Stomach (tissue), 9 donors: ENCODE data around the gene ARL16. TPM values are rescaled to one million over a fixed set of nuclear protein-coding genes. Genes with fewer than 3 reads are reported as not detected.

Source experiments
- DNase-seq, 2 donors: peaks; one replicate each; pipeline versions ENCODE4 v3.0.0 to v3.0.0-alpha.2; 2013 to 2019
- H3K27ac ChIP-seq, 5 donors: fragments of 200-600 bp in 4 of 5; sonication (generic) in 4 of 5; one replicate each; pipeline ENCODE4 v1.5.1; 2013 to 2019; ENCODE audit warnings: mild to moderate bottlenecking in 1 of 5, moderate library complexity in 1 of 5
- H3K27me3 ChIP-seq, 3 donors: fragments of 200-600 bp; sonication (generic); one replicate each; pipeline ENCODE4 v1.5.1; 2017 to 2019; ENCODE audit warnings: mixed run types in 1 of 3
- H3K36me3 ChIP-seq, 4 donors: fragments of 200-600 bp; sonication (generic); 1 replicate in 3 of 4; 2 replicates in 1 of 4; pipeline ENCODE4 v1.5.1; 2016 to 2019
- H3K4me1 ChIP-seq, 4 donors: fragments of 200-600 bp; sonication (generic); one replicate each; pipeline ENCODE4 v1.5.1; 2016 to 2019
- H3K4me3 ChIP-seq, 4 donors: fragments of 200-600 bp; sonication (generic) in 3 of 4; one replicate each; pipeline ENCODE4 v1.5.1; 2016 to 2019; ENCODE audit warnings: mild to moderate bottlenecking in 1 of 4
- H3K9me3 ChIP-seq, 4 donors: fragments of 200-600 bp; sonication (generic); one replicate each; pipeline ENCODE4 v1.5.1; 2016 to 2019
- EP300 ChIP-seq: sonication (generic); formaldehyde crosslinking; IDR thresholded peaks from one replicate; pipeline ENCODE4 v1.6.1; 2017; ENCODE audit warnings: antibody characterized with exemption
- POLR2A ChIP-seq, 4 donors: fragments of 450-650 bp; IDR thresholded peaks; one replicate each; pipeline ENCODE4 v1.6.1; 2016; ENCODE audit warnings: antibody characterized with exemption in 4 of 4, control low read depth in 2 of 4, mild to moderate bottlenecking in 1 of 4, moderate library complexity in 1 of 4
- POLR2AphosphoS5 ChIP-seq, 3 donors: sonication (generic); formaldehyde crosslinking; IDR thresholded peaks; one replicate each; pipeline ENCODE4 v1.6.1; 2016; ENCODE audit warnings: antibody characterized with exemption in 3 of 3
- WGBS, 5 donors: extraction: QIAGEN DNeasy Blood & Tissue Kit in 3 of 5; methylation state at CpG; one replicate each; pipeline versions ENCODE4 v1.1.5 to v1.1.7; 2013 to 2018; 5-methylcytosine and 5-hydroxymethylcytosine counted together
- intact Hi-C: fragments of 100-400 bp; cut with DNase I; formaldehyde crosslinking; loops from one replicate; pipeline ENCODE4 v1.15.1; 2023; ENCODE audit warnings: low total_unique reads
- polyA plus RNA-seq, 3 donors: library from polyadenylated mRNA; stranded (reverse); fragments of 200-250 nt; gene quantifications; one replicate each; pipeline ENCODE4 v1.2.3, GENCODE V29; 2013
- total RNA-seq, 5 donors: library from RNA; depleted of rRNA; stranded (reverse); fragments of >200 nt; gene quantifications; one replicate each; pipeline versions ENCODE4 v1.1.0 to v1.2.3, GENCODE V29; 2014 to 2016
- TF ChIP-seq, protein P1 (sequence below), 7 experiments: fragments of 450-650 bp in 4 of 7; fragments of 200-600 bp in 3 of 7; sonication (generic) in 3 of 7; IDR thresholded peaks; one replicate each; pipeline ENCODE4 v1.5.1; 2016 to 2019; ENCODE audit warnings: antibody characterized with exemption in 7 of 7, control low read depth in 2 of 7, mild to moderate bottlenecking in 1 of 7
- donor health status: healthy with polysubstance abuse.
- donor health status: Bipolar disorder and iron deficiency.
- donor health status: healthy.

The ARL16 gene
- total and polyA plus RNA-seq, 8 donors: 8.1 to 109 (median 39.8) TPM

DNA sequence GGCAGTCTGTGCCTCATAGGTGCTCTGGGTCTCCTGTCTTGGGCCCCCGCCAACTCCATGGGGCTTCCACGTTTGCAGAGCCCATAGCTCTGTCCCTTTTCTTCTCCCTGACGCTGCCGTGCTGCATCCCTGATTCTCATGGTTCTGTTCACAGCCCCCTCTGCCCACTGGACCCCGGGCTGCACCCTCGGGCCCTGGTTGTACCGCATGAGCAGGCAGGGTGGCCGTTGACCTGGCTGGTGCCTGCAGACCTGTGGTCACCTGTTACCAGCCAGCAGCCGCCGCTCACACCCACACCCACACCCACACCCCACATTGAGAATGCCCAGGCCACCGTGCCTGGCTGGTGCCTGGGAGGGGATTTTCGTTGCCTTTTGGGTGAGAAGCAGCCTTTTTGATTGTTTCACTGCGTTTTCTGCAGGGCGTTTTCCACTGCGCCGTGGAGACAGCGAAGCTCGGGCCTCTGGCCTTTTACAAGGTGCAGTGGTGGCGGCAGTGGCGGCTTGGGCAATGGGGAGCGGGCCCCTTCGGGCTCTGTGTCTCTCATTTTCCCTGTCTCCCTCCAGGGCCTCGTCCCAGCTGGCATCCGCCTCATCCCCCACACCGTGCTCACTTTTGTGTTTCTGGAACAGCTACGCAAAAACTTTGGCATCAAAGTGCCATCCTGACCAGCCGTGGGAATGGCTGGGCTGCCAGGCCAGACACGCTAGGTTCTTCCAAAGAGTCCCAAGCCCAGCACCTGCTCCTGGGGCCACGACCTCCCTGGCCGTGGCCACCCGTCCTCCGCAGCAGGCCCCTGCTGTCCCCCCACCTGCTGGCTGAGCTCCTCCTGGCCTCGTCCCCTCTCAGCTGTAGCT lies 36.0 kb upstream of the ARL16 start:
- intact Hi-C loops: no loop called here
- Histone ChIP-seq H3K27me3 (peaks cover 0 to 8% (median 0%) of the 10 kb centered on the region in 3 donors), H3K27ac (no peak overlapping the region), H3K9me3 (no peaks in the 10 kb centered on the region), H3K4me1 (peaks cover 17 to 38% (median 34%) of the 10 kb centered on the region in 4 donors), H3K4me3 (no peak overlapping the region), H3K36me3 (peaks cover 4 to 54% (median 49%) of the 10 kb centered on the region in 4 donors)
- TF ChIP-seq EP300 (no peak), POLR2AphosphoS5 (IDR thresholded peaks at IDR 0.05) (no peak), POLR2A (IDR thresholded peaks at IDR 0.05) (no peak)
- TF ChIP-seq, protein P1, sequence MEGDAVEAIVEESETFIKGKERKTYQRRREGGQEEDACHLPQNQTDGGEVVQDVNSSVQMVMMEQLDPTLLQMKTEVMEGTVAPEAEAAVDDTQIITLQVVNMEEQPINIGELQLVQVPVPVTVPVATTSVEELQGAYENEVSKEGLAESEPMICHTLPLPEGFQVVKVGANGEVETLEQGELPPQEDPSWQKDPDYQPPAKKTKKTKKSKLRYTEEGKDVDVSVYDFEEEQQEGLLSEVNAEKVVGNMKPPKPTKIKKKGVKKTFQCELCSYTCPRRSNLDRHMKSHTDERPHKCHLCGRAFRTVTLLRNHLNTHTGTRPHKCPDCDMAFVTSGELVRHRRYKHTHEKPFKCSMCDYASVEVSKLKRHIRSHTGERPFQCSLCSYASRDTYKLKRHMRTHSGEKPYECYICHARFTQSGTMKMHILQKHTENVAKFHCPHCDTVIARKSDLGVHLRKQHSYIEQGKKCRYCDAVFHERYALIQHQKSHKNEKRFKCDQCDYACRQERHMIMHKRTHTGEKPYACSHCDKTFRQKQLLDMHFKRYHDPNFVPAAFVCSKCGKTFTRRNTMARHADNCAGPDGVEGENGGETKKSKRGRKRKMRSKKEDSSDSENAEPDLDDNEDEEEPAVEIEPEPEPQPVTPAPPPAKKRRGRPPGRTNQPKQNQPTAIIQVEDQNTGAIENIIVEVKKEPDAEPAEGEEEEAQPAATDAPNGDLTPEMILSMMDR (IDR thresholded peaks at IDR 0.05): no peak
- 84 to 91% (median 89%) methylated on average over 25 to 33 of the region's 33 CpGs for WGBS, 5 donors
- no peak for DNase-seq

DNA sequence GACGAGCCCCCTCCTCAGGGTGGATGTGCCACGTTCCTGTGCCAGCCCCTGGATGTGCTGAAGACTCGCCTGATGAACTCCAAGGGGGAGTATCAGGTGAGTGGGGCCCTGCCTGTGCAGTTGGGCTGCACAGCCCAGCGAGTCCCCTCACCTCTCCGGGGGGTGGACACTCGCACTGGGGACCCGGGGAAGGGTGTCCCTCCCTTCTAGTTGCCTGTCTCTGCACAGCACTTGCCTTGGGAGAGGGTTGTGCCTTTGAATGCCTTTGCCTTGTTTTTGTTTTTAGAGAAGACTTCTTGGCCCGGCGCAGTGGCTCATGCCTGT lies 34.1 kb upstream of the ARL16 start:
- intact Hi-C loops: no loop called here
- no peaks in the 10 kb centered on the region for H3K27me3 ChIP-seq
- TF ChIP-seq EP300 (no peak), POLR2A (IDR thresholded peaks at IDR 0.05) (no peak), POLR2AphosphoS5 (IDR thresholded peaks at IDR 0.05) (no peak)
- TF ChIP-seq, protein P1 (IDR thresholded peaks at IDR 0.05): no peak
- WGBS, 5 donors: 93 to 97% (median 95%) methylated on average over 2 to 9 of the region's 9 CpGs
- no peak overlapping the region for H3K27ac ChIP-seq
- H3K4me1 ChIP-seq: peaks cover 21 to 41% (median 36%) of the 10 kb centered on the region in 4 donors
- DNase-seq: no peak
- H3K4me3 ChIP-seq: no peak overlapping the region
- no peaks in the 10 kb centered on the region for H3K9me3 ChIP-seq
- H3K36me3 ChIP-seq: peaks cover 4 to 54% (median 49%) of the 10 kb centered on the region in 4 donors

DNA sequence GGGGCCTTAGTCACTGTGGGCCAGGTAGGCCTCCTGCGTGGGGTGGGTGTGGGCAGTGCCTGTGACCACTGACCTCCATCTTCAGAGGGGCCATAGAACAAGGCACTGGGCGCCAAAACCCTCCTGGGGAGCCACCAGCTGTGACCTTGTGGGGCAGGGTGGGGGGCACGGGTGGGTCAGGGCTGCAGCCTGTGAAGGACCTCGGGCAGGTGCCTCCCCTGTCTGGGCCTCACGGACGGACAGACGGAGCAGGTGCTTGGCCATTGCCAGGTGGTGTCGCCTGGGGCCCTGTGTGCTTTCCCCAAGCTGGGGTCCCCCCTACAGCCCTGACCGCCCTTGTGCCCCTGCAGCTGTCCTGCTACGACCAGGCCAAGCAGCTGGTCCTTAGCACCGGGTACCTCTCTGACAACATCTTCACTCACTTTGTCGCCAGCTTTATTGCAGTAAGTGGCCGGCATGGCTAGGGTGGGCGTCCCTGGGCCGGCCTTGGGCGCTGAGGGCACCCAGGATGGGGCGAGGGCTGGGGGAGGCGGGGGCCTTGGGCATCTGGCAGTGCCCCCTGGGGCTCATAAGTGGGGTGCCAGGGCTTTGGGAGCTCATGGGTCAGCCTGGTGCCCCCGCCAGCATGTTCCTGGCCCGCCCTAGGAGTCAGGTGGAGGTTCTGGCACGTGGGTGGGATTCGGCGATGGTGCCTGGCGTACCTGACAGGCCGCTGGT lies 33.6 kb upstream of the ARL16 start:
- H3K4me1 ChIP-seq: peaks cover 22 to 40% (median 35%) of the 10 kb centered on the region in 4 donors
- no peaks in the 10 kb centered on the region for H3K9me3 ChIP-seq
- WGBS, 5 donors: 94 to 97% (median 95%) methylated on average over 13 to 25 of the region's 25 CpGs
- no peak overlapping the region for H3K27ac ChIP-seq
- peaks cover 4 to 54% (median 49%) of the 10 kb centered on the region in 4 donors for H3K36me3 ChIP-seq
- no peak for DNase-seq
- no peaks in the 10 kb centered on the region for H3K27me3 ChIP-seq
- TF ChIP-seq POLR2AphosphoS5 (IDR thresholded peaks at IDR 0.05) (no peak), EP300 (no peak), POLR2A (IDR thresholded peaks at IDR 0.05) (no peak)
- TF ChIP-seq, protein P1 (IDR thresholded peaks at IDR 0.05): no peak
- intact Hi-C loops: no loop called here
- no peak overlapping the region for H3K4me3 ChIP-seq

GRCh38 chr17:81716674-81716996 lies 33.0 kb upstream of the ARL16 start:
- TF ChIP-seq POLR2A (IDR thresholded peaks at IDR 0.05): no peak
- TF ChIP-seq, protein P1 (IDR thresholded peaks at IDR 0.05): no peak
- TF ChIP-seq EP300: no peak
- no peak for TF ChIP-seq POLR2AphosphoS5 (IDR thresholded peaks at IDR 0.05)
- H3K9me3 ChIP-seq: no peaks in the 10 kb centered on the region
- intact Hi-C loops: no loop called here
- peaks cover 4 to 54% (median 49%) of the 10 kb centered on the region in 4 donors for H3K36me3 ChIP-seq
- H3K4me1 ChIP-seq: peaks cover 22 to 36% (median 31%) of the 10 kb centered on the region in 4 donors
- no peaks in the 10 kb centered on the region for H3K27me3 ChIP-seq
- no peak overlapping the region for H3K4me3 ChIP-seq
- H3K27ac ChIP-seq: no peak overlapping the region
- WGBS, 5 donors: 93 to 100% (median 95%) methylated on average over 1 to 12 of the region's 12 CpGs
- no peak for DNase-seq
